Measurements from ENCODE around the gene FAIM.
"Not testable (repeated sequence)": the region's sequence is repeated elsewhere in the genome, so short reads cannot be mapped to it uniquely, and the experiment has no call there.

FAIM gene

GRCh38 chr3:138608322-138609135, at the start of gene FAIM:
Gene FAIM (plus strand): TSS chr3:138608771. CDS start chr3:138619727, 10,956 bp downstream.
- peak; percentile 74 for DNase-seq

- no peak for DNase-seq
Measured at GRCh38 chr3:138559134-138559533, 49.4 kb upstream of the FAIM start.

- no peak for DNase-seq
Measured at GRCh38 chr3:138560501-138560900, 48.1 kb upstream of the FAIM start.

- DNase-seq: not testable (repeated sequence)
Measured at GRCh38 chr3:138562902-138563301, 45.7 kb upstream of the FAIM start.

GRCh38 chr3:138566293-138566692, 42.3 kb upstream of the FAIM start:
- DNase-seq: not testable (repeated sequence)

GRCh38 chr3:138567403-138567802, 41.2 kb upstream of the FAIM start:
- no peak for DNase-seq

- DNase-seq: no peak
Measured at GRCh38 chr3:138569090-138569489, 39.5 kb upstream of the FAIM start.

GRCh38 chr3:138569624-138570023, 38.9 kb upstream of the FAIM start:
- DNase-seq: not testable (repeated sequence)

- DNase-seq: no peak
Measured at GRCh38 chr3:138573138-138573537, 35.4 kb upstream of the FAIM start.

GRCh38 chr3:138578141-138578540, 30.4 kb upstream of the FAIM start:
- DNase-seq: peak; percentile 20

- no peak for DNase-seq
Measured at GRCh38 chr3:138578961-138579574, 29.5 kb upstream of the FAIM start.

GRCh38 chr3:138587374-138587773, 21.2 kb upstream of the FAIM start:
- no peak for DNase-seq

GRCh38 chr3:138588445-138588844, 20.1 kb upstream of the FAIM start:
- no peak for DNase-seq

GRCh38 chr3:138591392-138591791, 17.2 kb upstream of the FAIM start:
- no peak for DNase-seq

- DNase-seq: no peak
Measured at GRCh38 chr3:138593488-138594149, 15.0 kb upstream of the FAIM start.

GRCh38 chr3:138594150-138594934, 14.2 kb upstream of the FAIM start, which contains the start of gene CEP70:
Gene CEP70 (minus strand): TSS chr3:138594260. CDS start chr3:138572927, 21,333 bp downstream.
- peak; percentile 94 for DNase-seq

GRCh38 chr3:138594935-138595610, 13.5 kb upstream of the FAIM start:
- DNase-seq: no peak

GRCh38 chr3:138597186-138597976, 11.2 kb upstream of the FAIM start:
- DNase-seq: not testable (repeated sequence)

- no peak for DNase-seq
Measured at GRCh38 chr3:138598534-138598933, 10.0 kb upstream of the FAIM start.

- no peak for DNase-seq
Measured at GRCh38 chr3:138600100-138600745, 8.3 kb upstream of the FAIM start.

- not testable (repeated sequence) for DNase-seq
Measured at GRCh38 chr3:138601661-138602060, 6.9 kb upstream of the FAIM start.

All from CD4-positive, alpha-beta T cell treated with Interleukin-17A for 1 hour (primary cell).